HG03442 (cell line): ENCODE measurements around the gene KIR2DL4.
"Not testable (repeated sequence)": the region's sequence is repeated elsewhere in the genome, so short reads cannot be mapped to it uniquely, and the experiment has no call there.

Source experiments
- ATAC-seq: cut with Tn5 transposase; IDR thresholded peaks from one replicate; pipeline ENCODE4 v1.9.1; 2021; ENCODE audit warnings: mild to moderate bottlenecking, moderate library complexity; ENCODE audit not compliant: unreplicated experiment

KIR2DL4 gene

GRCh38 chr19:54804101-54804500 lies 691 bp downstream of the KIR2DL4 start:
- ATAC-seq = no peak

GRCh38 chr19:54804571-54804970 lies 1.2 kb downstream of the KIR2DL4 start:
- ATAC-seq = no peak

GRCh38 chr19:54805665-54806515 lies 2.5 kb downstream of the KIR2DL4 start:
- no peak for ATAC-seq

GRCh38 chr19:54806516-54806838 lies 3.1 kb downstream of the KIR2DL4 start:
- no peak for ATAC-seq

GRCh38 chr19:54814571-54814970 lies 11.2 kb downstream of the KIR2DL4 start:
- ATAC-seq = not testable (repeated sequence)

GRCh38 chr19:54816251-54816650 lies 12.8 kb downstream of the KIR2DL4 start, which contains the start of gene KIR3DL1:
Gene KIR3DL1 (plus strand): TSS chr19:54816468.
- not testable (repeated sequence) for ATAC-seq

GRCh38 chr19:54817670-54818536 lies 14.5 kb downstream of the KIR2DL4 start:
- no peak for ATAC-seq

- ATAC-seq = not testable (repeated sequence)
Measured at GRCh38 chr19:54824416-54824815, 21.0 kb downstream of the KIR2DL4 start.

GRCh38 chr19:54825326-54825725 lies 21.9 kb downstream of the KIR2DL4 start:
- not testable (repeated sequence) for ATAC-seq

GRCh38 chr19:54828064-54828463 lies 24.7 kb downstream of the KIR2DL4 start:
- ATAC-seq = not testable (repeated sequence)

- not testable (repeated sequence) for ATAC-seq
Measured at GRCh38 chr19:54832496-54832895, 29.1 kb downstream of the KIR2DL4 start, which contains the start of gene KIR2DS4. Gene KIR2DS4 (plus strand): TSS chr19:54832676.

GRCh38 chr19:54835126-54835525 lies 31.7 kb downstream of the KIR2DL4 start:
- ATAC-seq = not testable (repeated sequence)

GRCh38 chr19:54837522-54837921 lies 34.1 kb downstream of the KIR2DL4 start:
- ATAC-seq = not testable (repeated sequence)

- not testable (repeated sequence) for ATAC-seq
Measured at GRCh38 chr19:54843171-54843570, 39.8 kb downstream of the KIR2DL4 start.

- ATAC-seq = not testable (repeated sequence)
Measured at GRCh38 chr19:54850061-54850640, 46.7 kb downstream of the KIR2DL4 start, which contains the start of gene KIR3DL2. Gene KIR3DL2 (plus strand): TSS chr19:54850443. CDS start chr19:54850476, 33 bp downstream.

- ATAC-seq = no peak
Measured at GRCh38 chr19:54850930-54851329, 47.5 kb downstream of the KIR2DL4 start.

- no peak for ATAC-seq
Measured at GRCh38 chr19:54851353-54851752, 47.9 kb downstream of the KIR2DL4 start.

GRCh38 chr19:54855241-54855640 lies 51.8 kb downstream of the KIR2DL4 start:
- not testable (repeated sequence) for ATAC-seq

GRCh38 chr19:54858476-54858875 lies 55.1 kb downstream of the KIR2DL4 start:
- ATAC-seq = not testable (repeated sequence)

GRCh38 chr19:54859421-54859820 lies 56.0 kb downstream of the KIR2DL4 start:
- ATAC-seq = not testable (repeated sequence)

- not testable (repeated sequence) for ATAC-seq
Measured at GRCh38 chr19:54863459-54863858, 60.0 kb downstream of the KIR2DL4 start.
